ENCODE data around the gene SIN3A.

SIN3A gene

DNA sequence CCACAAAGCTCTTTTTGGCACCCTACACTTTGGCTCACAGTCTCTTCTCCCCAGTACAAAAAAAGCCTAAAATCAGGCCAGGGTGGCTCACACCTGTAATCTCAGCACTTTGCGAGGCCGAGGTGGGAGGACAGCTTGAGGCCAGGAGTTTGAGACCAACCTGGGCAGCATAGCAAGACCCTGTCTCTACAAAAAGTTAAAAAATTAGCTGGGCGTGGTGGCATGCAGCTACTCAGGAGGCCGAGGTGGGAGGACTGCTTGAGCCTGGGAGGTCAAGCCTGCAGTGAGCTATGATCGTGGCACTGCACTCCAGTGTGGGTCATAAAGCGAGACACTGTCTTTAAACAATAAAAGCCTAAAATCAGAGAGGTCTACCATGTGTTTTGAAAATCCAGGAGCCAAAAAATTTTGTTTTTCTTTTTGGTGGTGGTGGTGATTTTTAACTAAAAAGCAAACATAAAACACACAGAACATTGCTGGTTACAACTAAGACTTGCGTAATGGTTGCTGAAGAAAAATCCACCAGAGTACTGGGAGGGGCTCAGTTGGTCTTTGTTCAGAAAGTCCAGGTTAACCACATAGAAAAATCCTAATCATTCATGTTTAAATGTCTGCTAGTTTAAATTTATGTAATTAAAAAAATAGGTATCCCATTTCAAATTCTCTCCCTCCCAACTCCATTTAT, 81.5 kb downstream of the SIN3A start:
- DNase-seq, result no peak

DNA sequence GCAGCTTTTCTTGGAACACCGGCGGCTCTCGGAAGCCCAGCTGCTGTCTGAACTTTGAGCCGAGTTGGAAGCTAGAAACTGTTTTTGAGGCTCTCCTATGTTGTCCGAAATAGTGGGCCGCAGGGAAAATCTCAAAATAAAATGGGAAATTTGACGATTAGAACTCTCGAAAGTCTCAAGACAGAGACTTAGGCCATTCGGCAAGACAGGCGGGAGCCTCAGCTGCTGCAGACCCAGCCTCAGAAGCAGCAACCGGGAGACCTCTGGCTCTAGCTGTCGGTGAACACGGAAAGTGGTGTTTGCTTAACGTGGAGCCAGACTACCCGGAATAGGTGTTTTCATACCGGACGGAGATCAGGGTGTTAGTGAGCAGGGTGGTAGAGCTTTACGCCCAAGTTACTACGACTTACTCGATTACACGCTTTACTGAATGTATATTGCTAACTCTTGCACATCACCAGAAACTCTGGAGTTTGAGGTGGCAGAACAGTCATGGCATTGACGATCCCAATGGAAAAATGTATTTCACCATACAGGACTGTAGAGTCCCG, 82.7 kb downstream of the SIN3A start:
- no peak for DNase-seq

DNA sequence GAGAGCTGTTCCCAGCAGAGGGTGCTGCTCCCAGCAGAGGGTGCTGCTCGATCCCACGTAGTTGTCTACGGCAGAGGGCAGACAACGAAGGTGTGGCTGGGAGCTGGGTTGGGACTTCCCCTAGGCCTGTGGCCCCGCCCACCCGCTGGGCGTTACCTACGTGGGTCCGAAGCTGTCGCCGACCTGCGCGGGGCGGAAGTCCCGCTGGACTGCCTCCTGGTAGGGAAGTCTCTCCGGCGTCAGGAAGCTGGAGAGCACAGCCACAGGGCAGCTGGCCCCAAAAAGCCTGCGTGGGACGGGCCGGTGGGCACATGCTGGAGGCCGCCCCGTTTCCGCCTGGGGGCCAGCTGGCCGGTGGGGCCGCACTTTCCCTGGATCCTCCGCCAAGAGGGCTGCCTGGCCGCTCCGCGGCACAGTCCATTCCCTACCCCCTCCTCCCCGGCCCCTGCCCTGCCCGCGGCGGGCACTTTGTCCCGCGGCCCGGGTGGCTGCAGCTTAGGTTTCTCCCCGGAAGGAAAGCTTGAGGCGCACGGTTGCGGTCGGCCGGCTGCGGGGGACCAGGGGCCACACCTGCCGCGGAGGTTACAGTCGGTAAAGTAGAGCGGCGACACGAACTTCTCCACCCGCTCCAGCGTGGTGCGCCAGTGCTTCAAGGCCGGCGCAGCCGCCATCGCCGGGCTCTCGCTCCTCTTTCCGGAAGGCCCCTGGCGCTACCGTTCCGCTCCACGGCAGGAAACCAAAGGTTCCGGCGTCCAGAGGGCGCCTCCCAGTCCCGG, 83.4 kb downstream of the SIN3A start, which contains the start of gene MAN2C1:
MAN2C1 (minus strand) TSS at position 695 of the 776 bp plus-strand sequence; CDS start at position 671, 24 bp downstream.
- peak; percentile 95 for DNase-seq

DNA sequence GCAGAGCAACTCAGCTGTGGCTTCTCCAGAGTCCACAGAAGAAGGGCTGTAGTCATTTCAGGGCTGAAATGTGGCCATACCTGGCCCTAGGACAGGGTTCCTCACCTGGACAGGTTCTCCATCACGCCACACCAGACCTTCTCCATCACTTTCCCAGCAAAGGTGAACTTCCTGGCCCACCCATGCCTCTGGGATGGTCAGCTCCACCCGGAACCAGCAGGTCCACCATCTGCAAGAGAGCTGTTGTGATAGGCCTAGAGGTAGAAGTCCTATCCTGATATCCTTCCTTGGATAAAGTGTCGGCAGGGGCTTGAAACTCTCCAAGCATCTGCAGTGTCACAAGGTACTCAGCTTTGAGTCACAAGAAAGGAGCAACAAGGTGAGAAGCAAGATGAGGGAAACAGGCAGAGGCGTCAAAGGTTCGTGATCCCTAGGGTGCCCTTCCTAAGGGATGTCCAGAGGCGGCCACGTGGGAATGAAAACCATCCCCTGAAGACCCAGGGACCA, 84.0 kb downstream of the SIN3A start:
- no peak for DNase-seq

DNA sequence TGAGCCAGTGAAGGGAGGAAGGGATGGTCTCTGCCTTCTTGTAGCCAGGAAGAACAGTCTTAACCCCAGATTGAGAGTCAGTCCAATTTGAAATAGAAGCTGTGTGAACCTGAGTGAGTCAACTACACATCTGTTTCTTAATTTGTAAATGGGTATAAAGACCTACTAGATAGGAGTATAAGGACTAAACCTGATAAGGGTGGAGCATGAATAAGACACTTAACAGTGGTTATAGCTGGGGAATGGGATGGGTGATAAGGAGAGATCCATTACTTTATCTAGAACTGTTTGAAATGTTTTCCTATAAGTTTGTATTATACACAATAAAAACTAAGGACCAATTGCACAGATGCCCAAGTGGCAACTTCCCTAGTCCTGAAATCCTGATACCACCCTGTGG, 84.5 kb downstream of the SIN3A start:
- DNase-seq, result no peak

DNA sequence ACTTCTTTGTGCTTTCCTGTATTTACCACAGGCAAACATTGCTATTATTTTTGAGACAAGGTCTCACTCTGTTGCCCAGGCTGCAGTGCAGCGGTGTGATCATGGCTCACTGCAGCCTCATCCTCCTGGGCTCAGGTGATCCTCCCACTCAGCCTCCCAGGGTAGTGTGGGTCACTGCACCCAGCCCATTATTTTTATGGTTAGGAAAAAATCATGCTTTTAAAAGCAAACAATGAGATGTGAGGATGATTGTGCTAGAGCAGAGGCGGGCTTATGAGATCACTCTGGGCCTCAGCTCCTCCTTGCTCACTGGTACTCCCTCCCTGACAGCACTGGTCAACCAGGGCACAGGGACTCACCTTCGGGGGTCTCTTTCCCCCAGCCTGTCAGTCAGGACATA, 85.3 kb downstream of the SIN3A start:
- no peak for DNase-seq

DNA sequence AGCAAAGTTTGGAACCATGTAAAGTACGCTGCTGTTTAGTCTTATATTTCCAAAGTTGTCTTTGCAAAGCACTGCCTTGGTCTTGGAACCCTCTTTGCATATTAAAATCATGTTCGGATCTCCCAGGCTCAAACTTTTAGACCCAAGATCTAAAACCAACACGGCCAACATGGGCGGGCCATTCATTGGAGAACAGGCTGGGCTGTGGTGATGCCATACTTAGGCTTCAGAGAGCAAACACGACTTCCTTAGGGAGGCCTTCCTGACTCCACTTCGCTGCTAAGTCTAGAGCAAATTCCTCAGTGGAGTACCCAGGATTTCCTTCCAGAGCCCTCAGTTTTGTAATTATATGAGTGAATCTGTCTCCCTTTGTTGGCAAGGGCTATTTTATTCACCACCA, 86.6 kb downstream of the SIN3A start:
- no peak for DNase-seq

DNA sequence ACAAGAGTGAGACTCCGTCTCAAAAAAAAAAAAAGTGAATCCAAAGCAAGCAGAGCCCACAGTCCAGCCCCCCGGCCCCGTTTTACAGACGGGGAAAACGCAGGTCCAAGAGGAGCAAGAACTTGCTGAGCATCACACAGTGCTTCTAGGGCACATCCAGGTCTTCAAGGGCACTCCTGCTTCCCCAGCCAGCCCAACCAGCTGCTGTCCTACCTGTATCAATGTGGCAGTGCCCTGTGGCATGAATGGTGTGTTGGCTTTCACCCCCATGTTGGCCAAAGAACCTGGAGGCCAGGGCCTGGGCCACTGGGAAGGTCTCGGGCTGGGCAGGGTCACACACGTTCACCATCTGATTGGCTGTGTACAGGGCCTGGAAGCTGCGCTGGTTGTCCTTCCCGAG, 87.7 kb downstream of the SIN3A start:
- no peak for DNase-seq

DNA sequence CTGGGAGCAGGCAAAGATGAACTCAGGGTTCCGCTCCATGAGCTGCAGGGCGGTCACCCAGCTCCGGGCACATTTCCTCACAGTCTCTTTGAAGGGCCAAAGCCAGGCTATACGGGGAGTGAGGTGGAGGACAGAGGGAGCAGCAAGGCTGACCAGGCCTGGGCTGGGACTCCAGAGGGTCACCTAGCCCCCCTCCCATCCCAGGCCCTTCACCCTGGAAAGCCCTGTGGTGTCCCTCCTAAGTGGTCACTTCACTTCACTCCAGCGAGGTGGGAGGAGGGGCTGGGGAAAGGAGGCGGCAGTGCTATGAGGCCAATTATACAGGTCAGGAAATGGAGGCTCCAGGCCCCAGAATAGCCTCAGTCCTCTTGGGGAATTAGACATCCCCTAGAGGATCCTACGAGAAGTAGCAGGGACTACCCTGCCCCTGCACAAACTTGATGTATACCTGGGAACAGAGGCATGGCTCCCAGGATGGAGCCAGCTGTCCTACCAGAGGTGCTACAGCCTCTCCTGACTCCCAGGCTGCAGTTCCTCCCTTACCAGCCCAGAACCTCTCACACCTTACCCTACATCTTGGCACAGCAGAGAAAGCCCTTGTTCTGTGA, 88.7 kb downstream of the SIN3A start:
- DNase-seq, result no peak

DNA sequence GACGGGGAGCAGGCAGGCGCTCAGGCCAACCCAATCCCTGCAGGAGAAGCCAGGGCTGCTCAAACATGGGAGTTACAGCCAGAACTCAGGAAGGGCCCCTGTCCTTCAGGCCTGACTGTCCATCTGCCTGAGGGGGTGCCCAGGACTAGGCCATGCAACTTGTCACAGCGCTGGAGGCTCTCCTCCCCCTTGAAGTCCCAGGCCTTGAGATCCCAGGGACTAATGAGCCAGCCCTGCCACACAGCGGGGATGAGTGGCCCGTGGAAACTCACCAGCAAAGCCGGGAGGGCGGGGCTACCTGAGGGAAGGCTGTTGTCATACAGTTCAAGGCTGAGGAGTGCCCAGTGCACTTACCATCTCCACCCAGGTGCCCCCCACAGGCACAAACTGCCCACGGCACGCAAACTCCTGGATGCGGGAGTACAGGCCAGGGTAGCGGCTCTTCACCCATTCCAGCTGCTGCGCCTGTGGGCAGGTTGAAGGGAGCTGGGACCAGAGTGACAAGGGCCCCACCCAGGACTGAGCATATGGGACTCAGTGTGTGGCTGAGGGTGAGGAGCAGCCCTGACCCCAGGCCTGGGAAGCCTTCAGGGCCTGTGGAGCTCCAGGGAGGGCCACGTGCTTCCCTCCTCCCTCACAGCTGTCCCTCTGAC, 89.4 kb downstream of the SIN3A start:
- no peak for DNase-seq

DNA sequence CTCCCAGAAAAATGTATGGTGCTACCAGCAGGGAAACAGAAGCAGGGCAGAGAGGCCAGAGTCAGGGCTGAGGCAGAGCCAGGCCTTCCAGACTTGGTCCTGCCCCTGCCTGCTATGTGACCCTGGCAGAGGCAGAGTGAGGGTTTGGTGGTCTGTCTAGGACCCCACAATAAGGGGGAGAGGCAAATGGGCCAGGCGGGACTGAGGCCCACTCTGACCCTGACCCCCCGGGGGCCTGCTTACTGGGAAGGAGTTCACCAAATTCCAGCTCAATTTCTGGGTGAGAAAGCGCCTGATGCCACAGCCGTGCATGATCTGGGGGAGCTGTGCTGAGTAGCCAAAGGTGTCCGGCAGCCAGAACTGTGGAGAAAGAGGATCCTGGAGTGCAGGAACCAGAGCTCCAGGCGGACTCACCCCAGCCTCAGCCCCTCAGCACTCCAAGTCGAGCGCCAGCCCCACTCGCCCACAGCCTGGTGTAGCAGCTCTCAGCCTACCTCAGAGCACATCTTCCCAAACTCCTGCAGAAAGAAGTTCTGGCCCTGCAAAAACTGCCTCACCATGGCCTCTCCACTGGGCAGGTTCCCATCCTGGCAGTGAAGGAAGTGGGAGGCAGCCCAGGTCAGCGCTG, 90.0 kb downstream of the SIN3A start:
- no peak for DNase-seq

DNA sequence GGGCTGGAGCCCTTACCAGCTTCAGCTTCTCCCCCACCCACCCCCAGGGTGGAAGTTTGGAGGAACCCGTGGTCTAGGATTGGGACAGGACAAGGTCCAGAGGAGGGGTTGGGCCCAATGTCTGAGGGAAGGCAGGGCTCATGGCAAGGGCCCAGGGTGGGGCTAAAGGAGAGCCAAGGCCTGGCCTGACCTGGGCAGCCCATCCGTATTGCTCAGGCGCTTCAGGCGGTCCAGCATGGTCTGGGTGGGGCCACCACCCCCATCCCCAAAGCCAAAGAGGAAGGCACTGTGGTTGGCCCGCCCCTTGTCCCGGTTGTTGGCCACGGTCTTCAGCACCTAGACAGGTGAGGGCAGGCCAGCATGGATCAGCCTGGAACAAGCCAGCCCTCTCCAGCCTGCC, 90.6 kb downstream of the SIN3A start:
- DNase-seq, result no peak

DNA sequence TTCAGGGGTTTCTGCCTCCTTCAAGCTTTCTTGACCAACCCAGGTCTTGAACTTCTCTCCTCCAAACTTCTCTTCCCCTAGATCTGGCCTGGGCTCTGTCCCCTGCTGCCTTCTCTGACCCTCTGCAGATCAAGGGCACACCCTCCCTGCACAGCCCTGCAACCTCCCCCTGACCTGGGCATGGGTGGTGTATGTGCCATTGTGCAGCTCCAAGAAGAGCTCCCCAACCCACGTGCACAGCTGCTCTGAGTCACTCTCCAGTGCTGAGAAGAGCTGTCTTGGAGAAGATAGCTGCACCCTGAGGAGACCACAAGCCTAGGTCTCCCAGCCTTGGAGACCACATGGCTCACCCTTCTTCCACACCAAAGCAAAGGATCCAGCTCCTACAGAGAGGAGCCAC, 91.1 kb downstream of the SIN3A start:
- no peak for DNase-seq

DNA sequence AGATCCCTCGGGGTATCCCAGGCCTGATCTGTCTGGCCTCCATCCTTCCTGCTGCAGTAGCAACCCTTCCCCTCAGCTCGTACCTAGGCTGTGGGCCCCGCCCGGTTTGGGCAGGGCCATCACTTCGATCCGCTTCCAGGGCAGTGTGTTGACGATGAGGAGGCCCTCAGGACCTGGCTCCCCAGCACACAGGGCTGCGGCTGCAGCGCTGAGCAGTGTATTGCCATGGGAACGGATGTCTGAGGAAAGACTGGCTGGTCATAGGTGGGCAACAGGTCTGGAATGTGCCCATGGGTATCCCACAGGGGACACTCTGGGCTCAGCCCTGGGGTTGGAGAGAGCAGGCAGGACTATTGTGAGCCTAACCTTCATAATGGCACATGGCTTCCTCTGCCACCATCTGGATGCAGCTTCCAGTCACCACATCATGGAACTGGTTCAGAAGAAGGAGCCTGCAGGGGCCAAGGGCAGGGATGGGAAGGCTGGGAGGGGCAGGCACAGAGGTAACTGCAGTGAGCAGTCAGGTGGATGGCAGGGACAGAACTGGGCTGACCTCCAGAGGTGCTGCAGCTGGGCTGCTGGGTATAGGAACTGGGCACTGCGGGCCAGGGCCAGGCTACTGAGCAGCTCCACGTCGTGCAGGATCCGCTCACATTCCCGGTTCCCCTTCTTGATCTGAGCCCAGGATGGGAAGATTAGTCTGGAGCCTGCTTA, 91.8 kb downstream of the SIN3A start:
- no peak for DNase-seq

DNA sequence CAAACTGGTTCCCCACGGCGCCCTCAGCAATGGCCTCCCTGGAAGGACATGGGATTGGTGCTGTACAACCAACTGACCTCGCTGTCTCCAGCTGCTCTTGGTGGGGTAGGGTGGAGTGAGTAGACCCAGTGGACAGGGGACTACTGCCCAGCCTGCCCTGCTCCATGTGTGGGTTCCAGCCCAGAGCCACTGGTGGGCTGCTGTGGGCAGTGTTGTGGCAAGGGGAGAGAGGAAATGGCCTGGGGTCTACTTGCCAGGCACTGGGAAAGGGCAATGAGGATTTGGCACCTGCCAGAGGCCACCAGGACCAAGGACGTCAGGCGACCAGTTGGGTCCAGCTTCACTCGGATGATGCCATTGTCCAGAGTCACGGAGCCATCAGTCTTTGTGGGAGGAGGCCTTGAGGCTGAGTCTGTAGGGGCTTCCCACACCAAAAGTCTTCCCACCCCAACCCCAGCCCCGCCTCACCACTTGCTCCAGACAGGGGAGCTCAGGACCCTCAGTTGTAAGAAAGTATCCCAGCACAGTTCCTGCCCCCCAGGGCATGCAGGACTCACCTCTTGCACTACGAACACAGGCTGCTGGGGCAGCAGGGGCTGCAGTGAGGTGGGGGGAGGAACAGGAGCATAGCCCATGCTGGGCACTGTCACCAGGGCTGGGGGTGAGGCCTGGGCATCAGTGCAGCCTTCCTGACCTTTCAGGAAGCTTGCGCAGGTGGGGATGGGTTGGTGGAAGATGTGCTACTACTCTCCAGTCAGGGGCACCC, 92.5 kb downstream of the SIN3A start:
- DNase-seq, result no peak

DNA sequence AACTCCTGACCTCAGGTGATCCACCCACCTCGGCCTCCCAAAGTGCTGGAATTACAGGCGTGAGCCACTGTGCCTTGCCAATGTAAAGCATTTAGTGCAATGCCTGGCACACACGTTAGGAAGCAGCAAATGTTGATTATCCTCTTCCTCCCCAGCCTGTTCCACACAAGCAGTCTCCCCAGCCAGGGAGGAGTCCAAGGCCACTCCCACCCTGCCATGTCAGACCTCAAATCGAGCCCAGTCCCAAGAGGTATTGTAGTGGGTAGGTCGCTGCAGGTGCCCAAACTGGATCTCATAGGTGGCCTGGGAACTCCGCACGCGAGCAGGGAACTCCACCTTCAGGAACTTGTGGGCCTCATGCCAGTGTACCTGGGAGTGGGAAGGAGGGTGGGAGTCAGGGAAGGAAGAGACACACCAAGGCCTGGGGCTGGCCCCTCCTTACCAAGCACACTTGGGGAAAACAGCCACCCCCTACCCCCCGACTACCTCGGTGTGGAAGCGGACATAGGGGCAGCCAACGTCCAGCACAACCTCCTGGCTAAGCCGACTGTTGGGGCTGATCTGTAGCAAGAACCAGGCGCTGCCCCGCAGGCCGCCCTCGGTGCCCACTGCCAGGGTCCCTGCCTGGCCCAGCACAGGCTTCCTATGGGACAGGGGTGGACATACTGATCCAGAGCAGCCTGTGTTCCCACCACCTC, 93.4 kb downstream of the SIN3A start:
- DNase-seq, result no peak

DNA sequence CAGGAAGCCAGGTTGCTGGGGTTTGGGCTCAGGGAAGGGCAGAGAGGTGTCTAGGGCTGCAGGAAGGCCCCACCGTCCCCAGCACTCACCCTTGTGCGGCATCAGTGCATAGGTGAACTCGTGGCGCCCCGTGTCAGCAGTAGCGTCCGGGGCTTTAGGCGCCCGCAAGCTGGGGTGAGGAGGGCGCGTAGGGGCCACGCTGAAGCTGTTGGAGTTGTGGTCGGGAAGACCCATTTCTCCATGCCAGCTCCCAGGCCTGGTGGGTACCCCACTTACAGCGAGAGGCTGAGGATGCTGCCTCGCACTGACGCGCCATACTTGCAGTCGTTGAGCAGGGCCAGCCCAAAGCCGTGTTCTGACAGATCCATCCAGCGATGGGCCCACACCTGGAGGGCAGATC, 95.0 kb downstream of the SIN3A start:
- no peak for DNase-seq

DNA sequence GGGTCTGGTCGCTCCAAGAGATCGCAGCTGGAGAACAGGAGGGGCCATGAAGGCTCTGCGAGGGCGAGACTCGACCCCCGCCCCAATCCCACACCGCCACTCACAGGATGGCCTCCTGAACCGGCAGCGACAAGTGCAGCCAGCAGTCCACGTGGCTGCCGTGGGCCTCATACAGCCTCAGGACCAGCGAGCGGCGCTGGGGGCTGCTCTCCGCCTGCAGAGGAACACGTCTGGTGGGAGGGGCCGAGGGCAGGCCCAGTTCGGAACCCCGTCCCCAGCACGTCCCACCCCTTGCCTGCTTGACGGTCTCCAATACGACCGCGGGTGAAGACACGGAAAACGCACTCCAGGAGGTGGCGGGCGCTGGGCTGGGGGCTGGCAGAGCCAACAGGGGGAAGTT, 95.5 kb downstream of the SIN3A start:
- DNase-seq, result no peak

DNA sequence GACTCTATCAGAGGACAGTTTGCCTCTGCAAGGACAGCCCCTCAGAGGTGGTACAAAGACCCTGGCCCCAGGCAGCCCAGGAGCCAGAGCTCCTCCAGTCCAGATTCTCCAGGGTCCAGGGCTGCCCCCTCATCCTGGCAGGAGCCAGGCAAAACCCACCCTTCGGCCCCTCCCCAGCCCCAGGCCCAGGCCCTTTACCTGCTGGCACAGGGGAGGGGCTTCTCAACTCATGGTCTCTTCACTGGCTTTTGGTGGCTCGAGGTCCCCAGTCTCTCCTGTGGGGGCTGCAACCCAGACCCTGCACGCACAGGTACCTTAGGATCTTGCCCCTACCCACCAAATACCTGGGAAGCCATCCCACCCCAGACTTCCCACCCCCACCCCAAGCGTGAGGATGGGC, 96.1 kb downstream of the SIN3A start:
- DNase-seq, result no peak

DNA sequence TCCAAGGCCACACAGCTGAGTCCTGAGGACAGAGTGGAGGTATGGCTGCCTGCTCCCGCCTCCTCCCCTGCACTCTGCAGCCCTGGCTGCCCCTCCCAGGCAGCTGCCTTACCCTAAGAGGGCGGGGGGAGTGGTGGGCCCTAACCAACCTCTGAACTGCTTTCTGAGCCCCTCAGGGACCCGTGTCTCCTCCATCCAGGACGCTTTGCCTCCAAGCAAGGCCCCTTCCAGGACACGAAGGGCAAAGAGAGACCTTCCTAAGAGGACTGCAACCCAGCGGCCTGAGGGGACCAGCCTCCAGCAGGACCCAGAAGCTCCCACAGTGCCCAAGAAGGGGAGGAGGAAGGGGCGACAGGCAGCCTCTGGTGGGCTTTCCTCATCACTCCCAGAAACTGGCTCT, 97.0 kb downstream of the SIN3A start:
- DNase-seq, result no peak

All from right forelimb (tissue), 1 donor.